ENCODE data around the gene RNF130.

DNA sequence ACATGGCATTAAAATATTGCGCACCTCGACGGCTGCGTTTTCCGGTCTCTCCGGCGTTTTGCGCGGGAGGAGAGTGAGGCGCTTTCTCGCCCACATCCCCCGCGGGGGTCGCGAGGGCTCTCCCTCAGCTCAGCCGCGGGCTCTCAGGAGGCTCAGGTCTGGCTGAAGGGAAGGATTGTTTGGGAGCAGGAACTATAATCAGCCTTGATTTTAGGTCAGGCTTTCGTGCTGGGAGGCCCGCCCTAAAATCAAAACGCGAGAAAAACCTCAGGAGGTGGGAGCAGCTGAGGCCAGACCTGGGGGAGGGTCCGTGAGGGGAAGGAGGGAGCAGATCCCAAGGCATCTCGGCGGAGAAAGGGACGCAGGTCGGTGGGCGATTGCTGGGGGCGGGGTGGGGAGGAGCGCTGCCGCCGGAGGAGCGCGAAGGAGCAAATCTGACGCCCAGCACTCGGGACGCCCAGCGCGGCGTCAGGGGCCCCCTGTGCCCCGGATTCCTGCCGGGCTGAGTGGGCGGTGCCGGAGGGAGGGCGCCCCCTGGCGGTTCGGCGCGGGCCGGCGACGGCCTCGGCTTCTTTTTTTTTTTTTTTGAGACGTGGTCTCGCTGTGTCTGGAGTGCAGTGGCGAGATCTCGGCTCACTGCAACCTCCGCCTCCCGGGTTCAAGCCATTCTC is 18.7 kb upstream of the RNF130 start:
- TF ChIP-seq POLR2A (IDR thresholded peaks at IDR 0.05; ENCODE audit: low read length) (no peak), GATA1 (IDR thresholded peaks at IDR 0.05; ENCODE audit: low read depth, low read length) (no peak)

Measured in erythroblast (primary cell).